HG03175 (cell line): ENCODE data around the gene CPLX1.
A peak's percentile ranks its signal among the peaks of the same experiment; 100 is the strongest.
"Not testable (repeated sequence)": the region's sequence is repeated elsewhere in the genome, so short reads cannot be mapped to it uniquely, and the experiment has no call there.

Source experiments
- ATAC-seq: cut with Tn5 transposase; IDR thresholded peaks from one replicate; pipeline ENCODE4 v1.9.1; 2021; ENCODE audit warnings: mild to moderate bottlenecking, moderate library complexity; ENCODE audit not compliant: unreplicated experiment

The CPLX1 gene

DNA sequence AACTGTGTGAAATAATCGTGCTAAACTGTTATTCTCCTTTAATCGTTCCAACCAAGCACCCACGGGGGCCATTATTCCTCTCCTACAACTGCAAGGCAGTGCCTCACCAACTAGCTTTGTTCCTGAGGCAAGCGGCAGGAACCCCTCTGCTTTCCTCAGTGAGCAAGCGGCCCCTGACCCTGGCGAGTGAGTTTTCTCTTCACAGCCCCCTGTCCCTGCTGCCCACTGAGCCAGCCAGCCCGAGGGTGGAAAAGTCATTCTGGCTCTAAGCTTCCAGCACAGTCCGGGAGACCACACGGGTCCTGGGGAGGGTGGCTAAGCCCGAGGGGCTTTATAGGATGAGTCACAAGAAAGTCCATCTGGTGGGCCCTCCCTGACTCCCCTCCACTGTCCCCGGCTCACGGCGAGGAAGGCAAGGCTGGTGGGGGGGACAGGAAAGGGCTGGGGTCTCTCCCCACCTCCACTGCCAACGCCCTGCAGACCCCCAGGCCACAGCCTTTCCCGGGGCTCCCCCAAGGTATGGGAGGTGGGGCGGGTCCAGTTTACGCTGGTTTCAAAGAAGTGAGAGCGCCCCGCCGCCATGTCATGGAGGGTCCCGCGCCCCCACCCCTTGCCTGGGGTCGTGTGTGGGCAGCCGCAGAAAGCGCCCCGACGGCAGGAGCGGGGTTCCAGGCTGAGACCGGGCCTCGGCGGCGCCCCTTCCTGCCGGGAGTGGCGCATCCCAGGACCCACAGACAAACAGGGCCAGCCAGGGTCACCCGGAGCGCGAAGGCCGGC is 45.0 kb downstream of the CPLX1 start:
- peak; percentile 1 for ATAC-seq

DNA sequence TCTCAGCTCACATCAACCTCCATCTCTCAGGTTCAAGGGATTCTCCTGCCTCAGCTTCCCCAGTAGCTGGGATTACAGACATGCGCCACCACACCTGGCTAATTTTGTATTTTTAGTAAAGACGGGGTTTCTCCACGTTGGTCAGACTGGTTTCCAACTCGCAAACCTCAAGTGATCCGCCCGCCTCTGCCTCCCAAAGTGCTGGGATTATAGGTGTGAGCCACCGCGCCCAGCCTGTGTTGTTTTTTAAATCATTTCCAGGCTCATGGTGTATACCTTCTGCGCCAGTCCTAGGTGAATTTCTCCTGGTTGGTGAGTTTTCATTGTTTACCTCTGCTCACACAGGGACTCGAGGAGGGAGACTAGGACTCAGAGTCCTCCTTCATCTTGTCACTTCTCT is 45.7 kb downstream of the CPLX1 start:
- ATAC-seq, result not testable (repeated sequence)

DNA sequence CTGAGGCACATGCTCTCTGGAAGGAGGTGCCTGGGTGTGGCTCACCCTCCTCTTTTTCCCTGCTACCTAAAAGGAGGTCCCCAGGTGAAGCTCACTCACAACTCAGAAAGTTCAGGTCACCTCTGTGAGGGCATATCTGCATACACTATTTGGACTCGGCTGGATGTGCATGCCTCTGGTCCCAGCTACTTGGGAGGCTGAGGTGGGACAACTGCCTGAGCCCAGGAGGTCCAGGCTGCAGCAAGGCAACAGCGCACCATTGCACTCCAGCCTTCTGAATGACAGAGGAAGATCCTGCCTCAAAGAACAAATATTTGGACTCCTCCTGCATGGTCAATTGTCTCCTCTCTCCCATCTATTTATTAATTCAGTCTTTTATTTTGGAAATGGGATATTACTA is 46.4 kb downstream of the CPLX1 start:
- no peak for ATAC-seq

DNA sequence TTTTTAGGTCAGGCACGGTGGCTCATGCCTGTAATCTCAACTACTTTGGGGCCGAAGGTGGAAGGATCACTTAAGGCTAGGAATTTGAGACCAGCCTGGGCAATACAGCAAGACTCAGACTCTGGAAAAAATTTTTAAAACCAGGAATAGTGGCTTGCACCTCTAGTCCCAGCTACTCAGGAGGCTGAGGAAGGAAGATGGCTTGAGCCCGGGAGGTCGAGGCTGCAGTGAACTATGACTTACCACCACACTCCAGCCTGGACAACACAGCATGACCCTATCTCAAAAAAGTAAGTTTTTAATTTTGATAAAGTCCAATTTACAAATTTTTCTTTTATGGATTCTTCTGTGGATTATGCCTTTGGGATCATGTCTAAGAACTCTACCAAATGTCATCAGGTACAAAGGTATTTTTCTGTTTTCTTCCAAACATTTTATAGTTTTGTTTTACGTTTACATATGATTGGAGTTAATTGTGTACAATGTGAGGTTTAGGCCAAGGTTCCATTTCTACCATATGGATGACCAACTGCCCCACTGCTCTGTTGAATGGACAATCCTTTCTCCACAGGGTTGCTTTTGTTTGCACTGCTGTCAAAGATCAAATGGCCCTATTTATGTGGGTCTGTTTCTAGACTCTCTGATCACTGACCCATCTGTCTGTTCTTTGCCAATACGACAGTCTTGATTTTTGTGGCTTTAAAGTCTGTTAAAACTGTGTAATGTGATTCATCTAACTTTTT is 48.2 kb downstream of the CPLX1 start:
- ATAC-seq, result no peak

DNA sequence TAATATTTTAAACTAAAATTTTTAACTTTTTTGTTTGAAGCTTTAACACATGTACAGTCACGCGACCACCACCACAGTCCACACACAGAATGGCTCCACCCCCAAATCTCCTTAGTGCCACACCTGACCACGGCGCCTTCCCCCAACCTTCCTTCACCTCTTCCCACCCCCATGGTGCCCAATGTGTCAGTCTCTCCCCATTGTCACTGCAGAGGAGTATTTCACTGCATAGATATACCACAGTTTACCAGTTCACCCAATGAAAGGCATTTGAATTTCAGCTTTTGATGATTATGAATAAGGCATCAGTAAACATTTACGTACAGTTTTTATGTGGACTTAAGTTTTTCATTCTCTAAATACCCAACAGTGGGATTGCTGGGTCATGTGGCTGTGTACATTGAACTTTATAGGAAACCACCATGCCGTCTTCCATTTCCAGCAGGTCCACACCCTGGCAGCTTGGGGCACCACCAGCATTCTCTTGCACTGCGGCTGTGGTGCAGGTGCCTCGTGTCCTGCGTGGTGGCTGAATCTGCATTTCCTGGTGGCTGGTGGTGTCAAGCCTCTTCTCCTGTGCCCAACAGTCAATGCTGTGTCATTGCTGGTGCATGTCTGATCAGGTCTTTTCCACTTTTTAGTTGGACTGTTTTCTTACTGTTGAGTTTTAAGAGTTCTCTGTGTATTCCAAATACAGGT is 49.0 kb downstream of the CPLX1 start:
- no peak for ATAC-seq

DNA sequence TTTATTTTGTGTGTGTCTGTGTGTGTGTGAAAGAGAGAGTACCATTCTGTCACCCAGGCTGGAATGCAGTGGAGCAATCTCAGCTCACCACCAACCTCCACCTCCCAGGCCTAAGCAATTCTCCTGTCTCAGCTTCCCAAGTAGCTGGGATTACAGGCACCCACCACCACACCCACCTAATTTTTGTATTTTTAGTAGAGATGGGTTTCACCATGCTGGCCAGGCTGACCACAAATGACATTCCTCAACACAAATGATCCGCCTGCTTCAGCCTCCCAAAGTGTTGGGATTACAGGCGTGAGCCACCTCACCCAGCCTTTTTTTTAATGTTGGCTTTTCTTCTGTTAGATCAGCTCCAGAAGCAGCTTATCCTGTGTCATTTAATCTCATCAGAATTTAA is 50.4 kb downstream of the CPLX1 start:
- not testable (repeated sequence) for ATAC-seq

DNA sequence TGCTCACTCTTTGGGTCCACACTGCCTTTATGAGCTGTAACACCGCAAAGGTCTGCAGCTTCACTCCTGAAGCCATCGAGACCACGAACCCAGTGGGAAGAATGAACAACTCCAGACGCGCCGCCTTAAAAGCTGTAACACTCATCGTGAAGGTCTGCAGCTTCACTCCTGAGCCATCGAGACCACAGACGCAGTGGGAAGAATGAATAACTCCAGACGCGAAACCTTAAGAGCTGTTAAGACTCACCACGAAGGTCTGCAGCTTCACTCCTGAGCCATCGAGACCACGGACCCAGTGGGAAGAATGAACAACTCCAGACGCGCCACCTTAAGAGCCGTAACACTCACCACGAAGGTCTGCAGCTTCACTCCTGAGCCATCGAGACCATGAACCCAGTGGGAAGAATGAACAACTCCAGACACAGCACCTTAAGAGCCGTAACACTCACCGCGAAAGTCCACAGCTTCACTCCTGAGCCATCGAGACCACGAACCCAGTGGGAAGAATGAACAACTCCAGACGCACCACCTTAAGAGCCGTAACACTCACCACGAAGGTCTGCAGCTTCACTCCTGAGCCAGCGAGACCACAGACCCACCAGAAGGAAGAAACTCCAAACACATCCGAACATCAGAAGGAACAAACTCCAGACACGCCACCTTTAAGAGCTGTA is 51.4 kb downstream of the CPLX1 start:
- ATAC-seq, result not testable (repeated sequence)

DNA sequence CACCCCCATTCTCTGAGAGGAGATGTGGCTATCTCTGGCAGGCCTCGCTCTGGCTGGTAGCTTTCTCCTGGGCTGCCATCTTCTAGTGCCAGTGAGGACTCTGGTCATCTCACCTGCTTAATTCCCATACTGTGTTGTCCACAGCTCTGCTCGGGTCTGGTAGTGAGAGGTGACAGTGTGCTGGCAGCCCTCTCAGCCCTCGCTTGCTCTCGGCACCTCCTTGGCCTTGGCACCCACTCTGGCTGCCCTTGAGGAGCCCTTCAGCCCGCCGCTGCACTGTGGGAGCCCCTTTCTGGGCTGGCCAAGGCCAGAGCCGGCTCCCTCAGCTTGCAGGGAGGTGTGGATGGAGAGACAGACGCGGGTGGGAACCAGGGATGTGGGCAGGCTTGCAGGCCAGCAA is 52.7 kb downstream of the CPLX1 start:
- ATAC-seq, result no peak

DNA sequence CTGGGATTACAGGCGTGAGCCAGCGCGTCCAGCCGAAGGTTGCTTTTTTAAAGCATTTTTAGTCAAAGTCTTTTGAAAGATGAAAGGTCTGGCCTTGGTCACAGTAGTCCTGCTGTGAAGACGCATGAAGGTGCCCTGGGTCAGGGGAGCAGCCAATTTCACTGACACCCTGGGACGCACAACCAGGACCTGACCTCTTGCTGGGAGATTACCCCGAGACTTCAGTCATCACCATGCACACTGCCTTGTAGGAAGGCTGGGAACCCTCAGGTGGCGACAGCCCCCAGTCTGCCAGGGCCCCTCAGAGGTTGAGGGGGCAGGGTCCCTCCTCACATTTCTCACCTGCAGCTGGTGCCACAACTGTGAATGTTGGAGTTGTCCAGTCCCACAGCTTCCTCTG is 53.2 kb downstream of the CPLX1 start:
- ATAC-seq, result no peak

DNA sequence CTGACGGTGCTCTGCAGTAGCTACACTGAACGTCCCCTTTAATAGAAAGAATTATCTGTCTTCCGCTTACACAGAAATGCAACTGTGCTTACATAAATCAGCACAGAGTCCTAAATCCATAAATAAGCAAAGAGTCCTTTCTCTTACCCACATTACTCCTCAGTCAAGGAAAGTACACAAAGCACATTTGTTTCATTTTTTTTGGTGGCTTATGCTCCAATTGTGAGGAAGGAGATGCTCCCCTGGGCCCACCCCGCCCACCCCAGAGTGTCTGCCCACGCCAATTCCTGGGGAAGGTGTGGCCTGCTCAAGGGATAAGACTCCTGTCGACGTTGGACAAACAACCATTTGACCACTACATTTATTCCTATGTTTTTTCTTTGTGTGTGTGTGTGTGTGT is 53.8 kb downstream of the CPLX1 start:
- no peak for ATAC-seq

DNA sequence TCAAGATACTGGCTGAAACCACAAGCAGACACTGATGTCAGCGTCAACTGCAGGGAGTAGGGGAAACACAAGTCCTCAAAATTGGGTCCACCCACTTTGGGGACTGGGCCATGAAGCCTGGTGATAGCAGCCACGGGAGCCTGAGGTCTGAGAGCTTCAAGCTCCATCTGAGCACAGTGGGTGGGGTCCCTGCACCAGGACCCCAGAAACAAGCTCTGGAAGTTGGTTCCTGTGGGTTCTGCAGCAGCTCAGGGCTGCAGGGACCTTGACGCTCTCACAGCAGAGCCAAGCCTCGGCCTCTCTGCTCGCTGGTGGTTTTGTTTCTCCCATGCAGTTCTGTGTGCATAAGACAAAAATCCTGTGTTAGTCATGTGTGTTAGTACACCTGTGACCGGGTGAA is 54.5 kb downstream of the CPLX1 start:
- no peak for ATAC-seq

DNA sequence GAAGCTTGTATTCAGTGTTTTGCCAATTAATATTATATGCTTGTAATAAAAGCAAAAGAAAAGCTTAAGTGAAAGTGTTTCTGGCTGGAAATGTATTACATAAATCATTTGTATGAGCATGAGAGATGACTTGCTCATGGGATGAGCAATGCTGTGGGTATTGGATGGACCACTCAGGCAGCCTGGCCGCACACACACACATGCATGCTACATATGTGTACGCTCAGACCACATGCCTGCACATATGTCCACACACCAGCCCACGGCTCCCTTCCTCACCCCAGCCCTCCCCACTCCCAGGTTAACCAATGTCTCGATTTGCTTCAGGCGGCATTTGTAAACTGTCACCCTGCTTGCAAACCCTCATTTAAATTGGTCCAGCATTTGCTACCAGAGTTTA is 55.9 kb downstream of the CPLX1 start:
- ATAC-seq, result no peak

DNA sequence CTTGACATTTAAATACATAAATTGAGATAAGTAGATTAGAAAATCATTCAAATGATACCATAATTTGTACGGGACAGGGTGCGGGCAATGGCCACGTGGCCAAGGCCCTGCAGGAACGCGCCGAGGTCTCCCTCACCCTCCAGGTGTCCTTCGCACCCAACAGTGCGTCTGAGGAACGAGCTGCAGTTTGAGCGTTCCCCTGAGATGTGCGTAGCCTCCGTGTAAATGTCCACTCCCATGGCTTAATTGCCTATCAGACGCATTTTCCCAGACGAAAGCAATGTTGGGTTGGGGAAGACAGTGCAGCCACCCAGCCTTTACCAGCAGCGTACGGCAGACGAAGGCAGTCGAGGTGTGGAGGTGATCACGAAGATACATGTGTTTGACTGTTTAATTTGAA is 56.4 kb downstream of the CPLX1 start:
- no peak for ATAC-seq

DNA sequence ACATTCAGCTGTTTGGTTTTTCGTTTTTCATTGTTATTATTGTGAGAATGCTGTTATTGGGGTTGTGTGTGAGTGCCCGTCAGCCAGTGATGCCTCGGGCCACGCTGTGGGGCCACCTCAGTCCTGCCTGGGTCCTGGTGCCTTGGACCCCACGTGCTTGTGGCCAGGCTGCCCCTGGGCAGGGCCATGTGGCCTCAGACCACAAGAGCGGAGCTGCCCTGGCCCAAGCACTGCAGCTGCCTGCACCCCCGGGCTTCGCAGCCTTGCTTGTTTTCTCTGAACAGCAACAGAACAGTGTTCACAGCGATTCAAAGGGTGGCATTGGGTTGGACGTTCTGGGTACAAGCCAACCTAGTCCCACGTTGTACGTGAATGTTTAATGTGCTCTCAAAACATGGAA is 56.9 kb downstream of the CPLX1 start:
- no peak for ATAC-seq

DNA sequence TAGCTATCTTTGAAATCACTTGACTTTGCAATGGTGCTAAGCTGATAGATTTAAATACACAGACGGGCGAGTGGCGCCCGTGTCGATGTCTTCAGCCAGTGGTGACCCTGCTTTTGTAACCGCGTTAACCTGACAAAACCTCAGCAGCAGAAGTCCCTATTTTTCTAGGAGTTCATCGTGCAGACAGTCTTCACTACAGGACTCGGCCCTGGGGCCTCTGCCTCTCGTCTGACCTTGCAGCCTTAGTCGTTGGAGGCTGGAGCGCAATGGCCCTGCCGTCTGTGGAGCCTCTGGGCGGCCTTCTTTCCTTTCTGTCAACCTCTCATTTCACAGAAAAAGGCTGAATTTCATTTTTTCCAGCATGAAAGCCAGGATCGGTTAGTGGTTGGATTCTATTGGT is 57.9 kb downstream of the CPLX1 start:
- ATAC-seq, result no peak

DNA sequence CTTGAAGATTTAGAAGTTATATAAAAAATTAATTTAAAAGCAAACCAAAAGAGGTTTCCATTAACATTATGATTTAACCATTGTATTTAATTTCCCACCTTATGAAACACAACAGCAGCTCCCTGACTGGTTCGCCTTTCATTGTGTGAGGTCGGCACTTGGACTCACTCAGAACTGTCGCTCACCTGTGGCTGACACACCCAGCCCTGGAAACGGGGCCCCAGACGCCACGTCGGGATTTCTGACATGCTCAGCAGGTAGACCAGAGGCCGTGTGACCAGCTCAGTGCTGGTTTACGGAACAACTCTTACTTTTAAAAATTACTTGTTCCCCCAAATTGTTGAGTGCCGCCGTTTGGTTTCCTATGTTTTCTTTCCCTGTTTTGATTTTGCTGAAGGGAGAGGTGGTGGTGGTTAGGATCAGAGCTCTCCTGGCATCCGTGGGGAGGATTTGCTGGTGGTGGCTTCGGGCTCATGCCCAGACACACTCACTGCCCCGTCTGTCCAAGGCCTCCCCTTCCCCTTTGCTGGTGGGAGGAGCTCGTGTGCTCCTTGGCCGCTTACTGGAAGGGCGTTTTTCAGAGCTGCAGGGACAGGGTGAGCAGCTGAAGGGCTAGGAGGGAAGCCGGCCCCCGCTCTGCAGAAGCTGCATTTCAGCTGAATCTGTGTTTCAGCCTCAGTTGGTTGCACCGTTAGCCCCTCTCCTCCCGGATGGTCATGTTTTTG is 59.2 kb downstream of the CPLX1 start:
- ATAC-seq, result no peak

DNA sequence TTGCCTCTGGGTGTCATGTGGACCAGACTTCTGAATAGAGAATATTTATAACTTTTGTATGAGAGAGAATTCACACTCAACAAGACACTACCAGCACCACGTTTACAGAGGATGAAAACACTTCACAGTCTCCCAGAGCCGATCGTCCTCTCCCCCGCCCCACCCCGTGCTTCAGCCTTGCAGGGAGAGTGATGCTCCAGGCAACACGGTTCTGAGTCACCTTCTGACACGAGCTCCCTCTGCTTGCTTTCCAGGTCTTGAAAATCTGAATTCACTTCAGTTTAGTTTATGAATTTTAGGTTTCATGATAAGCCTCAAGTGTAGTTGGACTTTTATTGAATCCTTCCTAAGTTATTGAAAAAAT is 59.8 kb downstream of the CPLX1 start:
- no peak for ATAC-seq

DNA sequence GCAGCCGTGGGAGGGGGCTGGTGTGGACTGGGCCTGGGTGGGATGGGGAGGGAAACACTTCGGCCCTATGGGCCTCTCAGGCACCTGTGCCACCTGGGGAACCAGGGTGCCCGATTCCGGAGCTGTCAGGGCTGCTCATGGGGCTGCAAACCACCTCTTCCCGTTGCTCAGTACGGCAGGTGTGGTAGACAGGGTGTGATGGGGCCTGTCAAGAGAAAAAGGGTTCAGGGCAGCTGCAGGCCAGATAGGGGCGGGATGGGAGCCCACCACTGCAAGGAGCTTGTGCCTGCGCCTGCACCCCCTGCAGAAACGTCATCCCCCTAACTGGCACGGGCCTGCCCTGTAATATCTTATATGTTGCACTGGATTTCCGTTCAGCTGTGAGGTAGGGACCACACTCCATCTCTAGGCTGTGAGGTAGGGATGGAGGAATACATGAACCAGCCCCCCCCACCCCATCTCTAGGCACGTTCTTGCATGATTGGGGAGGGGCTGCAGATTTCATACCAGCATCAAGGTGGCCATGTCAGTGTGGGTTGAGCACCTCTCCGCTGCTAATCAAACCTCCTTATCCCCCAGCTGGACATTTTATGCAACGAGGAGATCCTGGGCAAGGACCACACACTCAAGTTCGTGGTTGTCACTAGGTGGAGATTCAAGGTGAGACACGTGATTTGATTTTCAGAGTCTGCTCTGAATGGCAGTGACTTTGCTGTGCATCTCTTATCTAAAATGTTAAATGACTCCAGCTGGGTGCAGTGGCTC is 61.3 kb downstream of the CPLX1 start:
- no peak for ATAC-seq

DNA sequence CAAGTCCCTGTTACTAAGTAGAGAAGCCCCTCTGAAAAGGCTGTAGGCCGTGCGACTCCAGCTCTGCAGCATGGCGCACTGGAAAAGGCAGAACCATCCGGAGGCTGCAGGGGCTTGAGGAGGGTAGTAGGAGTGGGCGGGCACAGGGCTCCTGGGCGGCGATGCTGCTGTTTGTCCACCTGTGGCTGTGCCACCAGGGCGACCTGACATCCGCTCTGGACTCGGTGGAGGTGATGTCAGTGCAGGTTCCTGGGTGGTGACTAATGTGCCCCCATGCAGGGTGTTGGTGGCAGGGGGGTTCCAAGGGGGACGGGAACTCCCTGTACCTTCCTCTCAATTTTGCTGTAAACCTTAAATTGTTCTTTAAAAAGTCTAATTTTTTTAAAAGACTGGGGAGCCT is 62.0 kb downstream of the CPLX1 start:
- no peak for ATAC-seq

DNA sequence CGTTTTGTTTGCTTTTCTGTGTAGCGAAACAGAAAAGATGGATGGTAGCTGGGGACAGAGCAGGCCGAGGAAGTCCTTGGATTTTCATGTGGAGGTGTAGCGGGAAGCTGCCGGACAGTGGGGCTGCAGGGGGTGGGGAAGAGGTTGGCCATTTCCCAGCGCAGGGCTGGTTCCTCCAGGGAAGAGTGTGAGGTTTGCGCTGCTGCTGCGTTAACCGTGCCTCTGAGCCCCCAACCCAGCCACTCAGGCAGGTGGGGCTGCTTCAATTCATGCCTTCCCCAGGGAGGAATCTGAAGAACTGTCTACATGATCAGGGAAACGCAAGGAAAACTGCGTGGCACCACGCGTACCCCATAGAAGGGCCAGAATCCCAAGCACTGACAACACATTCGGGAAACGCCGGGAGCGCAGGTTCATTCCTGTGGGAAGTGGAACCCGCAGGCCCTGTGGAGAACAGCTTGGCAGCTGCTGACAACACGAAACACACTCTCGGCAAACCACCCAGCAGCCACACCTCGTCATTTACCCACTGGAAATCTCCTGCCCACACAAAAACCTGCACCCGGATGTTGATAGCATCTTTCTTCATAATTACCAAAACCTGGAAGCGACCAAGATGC is 62.6 kb downstream of the CPLX1 start:
- no peak for ATAC-seq
